Omental fat pad (tissue), 4 donors: ENCODE data around the gene XYLT2. TPM values are rescaled to one million over a fixed set of nuclear protein-coding genes. Genes with fewer than 3 reads are reported as not detected.

Experiments used
- ATAC-seq: fragments of 150-250 bp; one replicate; pipeline ENCODE4 v1.9.1; 2016; ENCODE audit warnings: mild to moderate bottlenecking, moderate library complexity; ENCODE audit not compliant: low FRiP score
- DNase-seq: peaks from one replicate; pipeline ENCODE4 v3.0.0-alpha.2; 2019; ENCODE audit warnings: low spot score
- total RNA-seq, 4 donors: library from RNA; depleted of rRNA; stranded (reverse); fragments of >200 nt; gene quantifications; one replicate each; pipeline ENCODE4 v1.1.0, GENCODE V29; 2016
- TF ChIP-seq, protein P1 (sequence below), 3 donors: fragments of 450-650 bp; IDR thresholded peaks; one replicate each; pipeline ENCODE4 v1.5.1; 2016 to 2017; ENCODE audit warnings: antibody characterized with exemption in 3 of 3, mild to moderate bottlenecking in 3 of 3, moderate library complexity in 2 of 3

XYLT2 gene
- total RNA-seq, 4 donors from 2014 or later: 8.4 to 23.2 (median 16.5) TPM

DNA sequence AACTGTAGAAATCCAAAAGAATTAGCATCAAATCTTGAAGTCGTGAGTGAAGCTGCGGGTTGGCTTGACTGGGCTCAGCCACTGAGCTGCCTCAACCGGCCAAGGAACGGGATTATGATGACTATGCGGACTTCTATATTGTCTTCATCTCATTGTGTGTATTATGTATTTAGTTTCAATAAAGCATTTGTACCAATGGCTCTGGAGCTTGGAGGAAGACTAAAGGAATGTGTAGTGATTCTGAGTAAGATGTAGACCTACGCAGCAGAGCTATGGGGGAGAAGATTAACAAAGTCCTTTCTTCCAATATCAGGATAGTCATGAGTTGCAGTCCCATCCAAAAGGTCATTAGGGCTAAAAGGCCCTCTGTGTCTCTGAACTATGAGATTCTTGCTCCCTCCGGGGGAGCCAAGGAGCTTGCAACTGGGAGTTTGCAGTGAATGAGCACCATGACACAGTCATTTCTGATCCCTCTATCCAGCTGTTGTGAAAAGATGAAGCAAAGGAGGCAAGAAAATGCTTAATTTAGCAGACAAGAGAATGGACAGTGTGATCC lies 35.4 kb downstream of the XYLT2 start:
- DNase-seq (no peak), ATAC-seq (no peak)
- TF ChIP-seq, protein P1, sequence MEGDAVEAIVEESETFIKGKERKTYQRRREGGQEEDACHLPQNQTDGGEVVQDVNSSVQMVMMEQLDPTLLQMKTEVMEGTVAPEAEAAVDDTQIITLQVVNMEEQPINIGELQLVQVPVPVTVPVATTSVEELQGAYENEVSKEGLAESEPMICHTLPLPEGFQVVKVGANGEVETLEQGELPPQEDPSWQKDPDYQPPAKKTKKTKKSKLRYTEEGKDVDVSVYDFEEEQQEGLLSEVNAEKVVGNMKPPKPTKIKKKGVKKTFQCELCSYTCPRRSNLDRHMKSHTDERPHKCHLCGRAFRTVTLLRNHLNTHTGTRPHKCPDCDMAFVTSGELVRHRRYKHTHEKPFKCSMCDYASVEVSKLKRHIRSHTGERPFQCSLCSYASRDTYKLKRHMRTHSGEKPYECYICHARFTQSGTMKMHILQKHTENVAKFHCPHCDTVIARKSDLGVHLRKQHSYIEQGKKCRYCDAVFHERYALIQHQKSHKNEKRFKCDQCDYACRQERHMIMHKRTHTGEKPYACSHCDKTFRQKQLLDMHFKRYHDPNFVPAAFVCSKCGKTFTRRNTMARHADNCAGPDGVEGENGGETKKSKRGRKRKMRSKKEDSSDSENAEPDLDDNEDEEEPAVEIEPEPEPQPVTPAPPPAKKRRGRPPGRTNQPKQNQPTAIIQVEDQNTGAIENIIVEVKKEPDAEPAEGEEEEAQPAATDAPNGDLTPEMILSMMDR (IDR thresholded peaks at IDR 0.05): no peak

DNA sequence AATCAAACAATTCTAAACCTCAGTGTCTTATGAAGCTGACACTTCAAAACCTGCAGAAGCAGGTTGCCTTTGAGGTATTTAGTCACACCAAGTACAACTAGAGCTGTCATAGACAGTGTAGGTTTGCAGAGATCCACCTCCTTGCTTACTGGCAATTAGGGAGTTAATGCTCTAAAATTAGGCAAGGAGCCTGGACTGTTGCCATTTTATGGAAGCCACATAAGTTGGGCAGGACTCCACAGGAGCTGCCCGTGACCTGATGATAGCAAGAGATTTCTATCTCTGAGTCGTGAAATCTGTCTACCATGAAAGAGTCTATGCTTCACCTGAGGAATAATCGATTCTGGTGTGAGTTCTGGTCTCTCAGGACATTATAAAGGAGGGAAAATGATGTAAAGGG lies 36.0 kb downstream of the XYLT2 start:
- TF ChIP-seq, protein P1 (IDR thresholded peaks at IDR 0.05): no peak
- DNase-seq: no peak
- ATAC-seq: no peak

DNA sequence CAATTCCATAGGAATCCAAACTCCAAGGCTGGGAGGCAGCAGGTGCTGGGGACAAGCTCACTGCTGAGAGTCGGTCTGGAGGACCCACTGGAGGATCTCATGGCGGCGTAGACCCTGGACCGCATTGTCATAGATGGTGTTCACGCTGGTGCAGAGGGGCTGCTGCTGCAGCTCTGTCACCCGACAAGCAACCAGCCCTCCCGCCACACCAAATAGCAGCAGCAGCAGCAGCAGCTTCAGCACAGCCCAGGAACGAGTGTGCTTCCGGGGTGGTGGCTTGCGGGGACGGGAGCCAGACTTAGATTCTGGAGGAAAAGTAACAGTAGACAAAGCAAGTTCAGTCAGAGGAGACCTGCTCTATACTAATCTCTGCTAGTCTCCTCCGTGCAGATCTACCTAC lies 37.0 kb downstream of the XYLT2 start:
- DNase-seq (no peak), ATAC-seq (peak; percentile 16)
- TF ChIP-seq, protein P1 (IDR thresholded peaks at IDR 0.05): no peak

DNA sequence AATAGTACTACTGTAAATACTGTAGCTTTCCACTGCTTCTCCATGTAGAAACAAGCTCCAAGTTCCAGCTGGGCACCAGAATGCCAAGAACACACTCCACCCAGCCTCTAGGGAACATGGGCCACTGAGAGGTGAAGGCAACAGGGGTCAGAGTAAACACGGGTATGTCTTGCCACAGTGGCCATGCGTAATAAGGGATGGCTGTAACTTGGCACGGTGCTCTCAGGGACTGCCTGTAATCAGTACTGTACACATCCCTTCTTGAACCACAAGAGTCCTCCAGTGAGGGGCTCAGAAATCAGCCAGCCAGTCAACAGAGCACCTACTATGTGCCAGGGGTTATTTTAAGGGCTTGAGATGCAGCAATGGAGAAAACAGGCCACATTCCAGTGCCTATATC lies 40.6 kb downstream of the XYLT2 start:
- TF ChIP-seq, protein P1 (IDR thresholded peaks at IDR 0.05): no peak
- DNase-seq: no peak
- ATAC-seq: no peak

DNA sequence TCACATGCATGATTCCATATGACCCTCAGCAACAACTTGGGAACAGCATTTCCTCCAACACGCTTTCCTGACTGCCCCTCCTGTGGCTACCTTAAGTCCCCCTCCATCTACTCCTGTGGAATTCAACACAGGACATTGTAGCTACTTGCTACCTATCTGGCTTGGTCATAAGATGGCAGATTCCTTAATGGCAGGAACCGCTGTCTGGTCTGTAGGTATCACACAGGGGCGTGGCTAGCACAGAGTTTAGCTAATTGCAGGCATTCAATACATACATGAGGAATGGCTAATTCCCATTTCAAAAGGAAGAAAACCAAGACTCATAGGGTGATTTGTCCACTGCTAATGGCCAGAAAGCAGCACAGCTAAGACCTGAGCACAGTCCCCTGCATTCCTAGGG lies 42.8 kb downstream of the XYLT2 start:
- ATAC-seq (no peak), DNase-seq (no peak)
- TF ChIP-seq, protein P1 (IDR thresholded peaks at IDR 0.05): no peak

DNA sequence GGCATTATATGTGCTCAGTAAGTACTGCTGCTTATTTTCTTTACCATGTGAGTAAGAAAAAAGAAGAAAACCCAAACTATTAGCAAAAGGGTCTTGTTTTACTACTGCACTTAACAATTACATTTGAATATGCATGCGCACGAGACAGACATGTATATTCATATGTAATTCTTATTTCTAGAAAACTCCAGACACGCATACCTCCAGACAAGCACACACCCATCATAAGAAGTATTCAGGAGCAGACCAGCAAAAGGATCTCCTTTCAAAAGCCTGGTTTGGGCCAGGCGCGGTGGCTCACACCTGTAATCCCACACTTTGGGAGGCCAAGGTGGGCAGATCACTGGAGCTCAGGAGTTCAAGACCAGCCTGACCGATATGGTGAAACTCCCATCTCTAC lies 43.6 kb downstream of the XYLT2 start:
- DNase-seq: no peak
- TF ChIP-seq, protein P1 (IDR thresholded peaks at IDR 0.05): no peak
- ATAC-seq: no peak

DNA sequence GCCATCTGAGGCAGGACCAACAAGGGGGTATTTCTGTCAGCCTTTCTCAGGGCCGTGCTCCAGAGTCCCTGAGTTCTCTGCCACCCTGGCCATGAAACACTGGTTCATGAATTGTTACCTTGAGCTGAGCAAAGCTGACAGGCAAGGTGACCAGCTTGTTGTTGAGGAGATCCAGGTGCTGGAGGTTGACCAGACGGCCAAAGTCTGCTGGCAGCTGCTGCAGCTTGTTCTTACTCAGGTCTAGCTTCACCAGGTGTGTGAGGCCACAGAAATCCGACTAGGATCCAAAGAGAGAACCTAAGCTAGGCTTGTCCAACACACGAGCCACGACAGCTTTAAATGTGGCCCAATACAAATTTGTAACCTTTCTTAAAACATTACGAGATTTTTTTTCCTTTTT lies 46.7 kb downstream of the XYLT2 start:
- DNase-seq: no peak
- TF ChIP-seq, protein P1 (IDR thresholded peaks at IDR 0.05): no peak
- ATAC-seq: no peak
